ENCODE results near the gene CHRNB1. TPM values are rescaled to one million over a fixed set of nuclear protein-coding genes. Genes with fewer than 3 reads are reported as not detected.

Gene CHRNB1
- total and polyA plus RNA-seq, 10 of the 15 experiments (the other 5 are each of a cell fraction or from before 2014, with no cell fraction given) = 5.8 to 14.8 (median 11.3) TPM

GRCh38 chr17:7483255-7484066, 38.6 kb downstream of the CHRNB1 start (continued):
- TF ChIP-seq, protein P1, sequence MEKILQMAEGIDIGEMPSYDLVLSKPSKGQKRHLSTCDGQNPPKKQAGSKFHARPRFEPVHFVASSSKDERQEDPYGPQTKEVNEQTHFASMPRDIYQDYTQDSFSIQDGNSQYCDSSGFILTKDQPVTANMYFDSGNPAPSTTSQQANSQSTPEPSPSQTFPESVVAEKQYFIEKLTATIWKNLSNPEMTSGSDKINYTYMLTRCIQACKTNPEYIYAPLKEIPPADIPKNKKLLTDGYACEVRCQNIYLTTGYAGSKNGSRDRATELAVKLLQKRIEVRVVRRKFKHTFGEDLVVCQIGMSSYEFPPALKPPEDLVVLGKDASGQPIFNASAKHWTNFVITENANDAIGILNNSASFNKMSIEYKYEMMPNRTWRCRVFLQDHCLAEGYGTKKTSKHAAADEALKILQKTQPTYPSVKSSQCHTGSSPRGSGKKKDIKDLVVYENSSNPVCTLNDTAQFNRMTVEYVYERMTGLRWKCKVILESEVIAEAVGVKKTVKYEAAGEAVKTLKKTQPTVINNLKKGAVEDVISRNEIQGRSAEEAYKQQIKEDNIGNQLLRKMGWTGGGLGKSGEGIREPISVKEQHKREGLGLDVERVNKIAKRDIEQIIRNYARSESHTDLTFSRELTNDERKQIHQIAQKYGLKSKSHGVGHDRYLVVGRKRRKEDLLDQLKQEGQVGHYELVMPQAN (conservative IDR thresholded peaks at IDR 0.05) = no peak
- peak; percentile 6 for TF ChIP-seq RELA (IDR thresholded peaks at IDR 0.05; ENCODE audit: borderline replicate concordance, partially characterized antibody)
- TF ChIP-seq SREBF1 (IDR thresholded peaks at IDR 0.05; ENCODE audit: low read length) = no peak
- TF ChIP-seq, protein P2, sequence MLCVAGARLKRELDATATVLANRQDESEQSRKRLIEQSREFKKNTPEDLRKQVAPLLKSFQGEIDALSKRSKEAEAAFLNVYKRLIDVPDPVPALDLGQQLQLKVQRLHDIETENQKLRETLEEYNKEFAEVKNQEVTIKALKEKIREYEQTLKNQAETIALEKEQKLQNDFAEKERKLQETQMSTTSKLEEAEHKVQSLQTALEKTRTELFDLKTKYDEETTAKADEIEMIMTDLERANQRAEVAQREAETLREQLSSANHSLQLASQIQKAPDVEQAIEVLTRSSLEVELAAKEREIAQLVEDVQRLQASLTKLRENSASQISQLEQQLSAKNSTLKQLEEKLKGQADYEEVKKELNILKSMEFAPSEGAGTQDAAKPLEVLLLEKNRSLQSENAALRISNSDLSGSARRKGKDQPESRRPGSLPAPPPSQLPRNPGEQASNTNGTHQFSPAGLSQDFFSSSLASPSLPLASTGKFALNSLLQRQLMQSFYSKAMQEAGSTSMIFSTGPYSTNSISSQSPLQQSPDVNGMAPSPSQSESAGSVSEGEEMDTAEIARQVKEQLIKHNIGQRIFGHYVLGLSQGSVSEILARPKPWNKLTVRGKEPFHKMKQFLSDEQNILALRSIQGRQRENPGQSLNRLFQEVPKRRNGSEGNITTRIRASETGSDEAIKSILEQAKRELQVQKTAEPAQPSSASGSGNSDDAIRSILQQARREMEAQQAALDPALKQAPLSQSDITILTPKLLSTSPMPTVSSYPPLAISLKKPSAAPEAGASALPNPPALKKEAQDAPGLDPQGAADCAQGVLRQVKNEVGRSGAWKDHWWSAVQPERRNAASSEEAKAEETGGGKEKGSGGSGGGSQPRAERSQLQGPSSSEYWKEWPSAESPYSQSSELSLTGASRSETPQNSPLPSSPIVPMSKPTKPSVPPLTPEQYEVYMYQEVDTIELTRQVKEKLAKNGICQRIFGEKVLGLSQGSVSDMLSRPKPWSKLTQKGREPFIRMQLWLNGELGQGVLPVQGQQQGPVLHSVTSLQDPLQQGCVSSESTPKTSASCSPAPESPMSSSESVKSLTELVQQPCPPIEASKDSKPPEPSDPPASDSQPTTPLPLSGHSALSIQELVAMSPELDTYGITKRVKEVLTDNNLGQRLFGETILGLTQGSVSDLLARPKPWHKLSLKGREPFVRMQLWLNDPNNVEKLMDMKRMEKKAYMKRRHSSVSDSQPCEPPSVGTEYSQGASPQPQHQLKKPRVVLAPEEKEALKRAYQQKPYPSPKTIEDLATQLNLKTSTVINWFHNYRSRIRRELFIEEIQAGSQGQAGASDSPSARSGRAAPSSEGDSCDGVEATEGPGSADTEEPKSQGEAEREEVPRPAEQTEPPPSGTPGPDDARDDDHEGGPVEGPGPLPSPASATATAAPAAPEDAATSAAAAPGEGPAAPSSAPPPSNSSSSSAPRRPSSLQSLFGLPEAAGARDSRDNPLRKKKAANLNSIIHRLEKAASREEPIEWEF (IDR thresholded peaks at IDR 0.05; ENCODE audit: insufficient replicate concordance, low read depth, low read length) = no peak
- TF ChIP-seq, protein P3, sequence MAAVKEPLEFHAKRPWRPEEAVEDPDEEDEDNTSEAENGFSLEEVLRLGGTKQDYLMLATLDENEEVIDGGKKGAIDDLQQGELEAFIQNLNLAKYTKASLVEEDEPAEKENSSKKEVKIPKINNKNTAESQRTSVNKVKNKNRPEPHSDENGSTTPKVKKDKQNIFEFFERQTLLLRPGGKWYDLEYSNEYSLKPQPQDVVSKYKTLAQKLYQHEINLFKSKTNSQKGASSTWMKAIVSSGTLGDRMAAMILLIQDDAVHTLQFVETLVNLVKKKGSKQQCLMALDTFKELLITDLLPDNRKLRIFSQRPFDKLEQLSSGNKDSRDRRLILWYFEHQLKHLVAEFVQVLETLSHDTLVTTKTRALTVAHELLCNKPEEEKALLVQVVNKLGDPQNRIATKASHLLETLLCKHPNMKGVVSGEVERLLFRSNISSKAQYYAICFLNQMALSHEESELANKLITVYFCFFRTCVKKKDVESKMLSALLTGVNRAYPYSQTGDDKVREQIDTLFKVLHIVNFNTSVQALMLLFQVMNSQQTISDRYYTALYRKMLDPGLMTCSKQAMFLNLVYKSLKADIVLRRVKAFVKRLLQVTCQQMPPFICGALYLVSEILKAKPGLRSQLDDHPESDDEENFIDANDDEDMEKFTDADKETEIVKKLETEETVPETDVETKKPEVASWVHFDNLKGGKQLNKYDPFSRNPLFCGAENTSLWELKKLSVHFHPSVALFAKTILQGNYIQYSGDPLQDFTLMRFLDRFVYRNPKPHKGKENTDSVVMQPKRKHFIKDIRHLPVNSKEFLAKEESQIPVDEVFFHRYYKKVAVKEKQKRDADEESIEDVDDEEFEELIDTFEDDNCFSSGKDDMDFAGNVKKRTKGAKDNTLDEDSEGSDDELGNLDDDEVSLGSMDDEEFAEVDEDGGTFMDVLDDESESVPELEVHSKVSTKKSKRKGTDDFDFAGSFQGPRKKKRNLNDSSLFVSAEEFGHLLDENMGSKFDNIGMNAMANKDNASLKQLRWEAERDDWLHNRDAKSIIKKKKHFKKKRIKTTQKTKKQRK (IDR thresholded peaks at IDR 0.05; ENCODE audit: low read depth, low read length) = no peak
- no peak for TF ChIP-seq FOS (IDR thresholded peaks at IDR 0.05; ENCODE audit: borderline replicate concordance, extremely low read depth, insufficient read length)
- TF ChIP-seq SUPT20H (IDR thresholded peaks at IDR 0.05; ENCODE audit: borderline replicate concordance, control insufficient read depth, low read depth, low read length) = no peak
- TF ChIP-seq YBX1 (IDR thresholded peaks at IDR 0.05) = no peak
- no peak for TF ChIP-seq SUZ12 (IDR thresholded peaks at IDR 0.05; ENCODE audit: unreplicated experiment)
- no peak for TF ChIP-seq EZH2 (IDR thresholded peaks at IDR 0.05; ENCODE audit: borderline replicate concordance, control insufficient read depth, low read depth, low read length)
- TF ChIP-seq HDAC2 (IDR thresholded peaks at IDR 0.05) = no peak
- peak; percentile 82 for TF ChIP-seq CHD2 (IDR thresholded peaks at IDR 0.05; ENCODE audit: borderline replicate concordance, low read depth, low read length)
- TF ChIP-seq POLR2AphosphoS2 (IDR thresholded peaks at IDR 0.05; ENCODE audit: low read depth, low read length) = no peak
- no peak; the same call in 1 of the 2 replicates for TF ChIP-seq HDGF (IDR thresholded peaks at IDR 0.05)
- peak; percentile 24 for TF ChIP-seq E4F1 (IDR thresholded peaks at IDR 0.05; ENCODE audit: borderline replicate concordance, partially characterized antibody)
- peak; percentile 96 for TF ChIP-seq CREB1 (IDR thresholded peaks at IDR 0.05; ENCODE audit: low read depth)

All from GM12878 (cell line).